Inferior parietal cortex (tissue), 1 donor: Measurements from ENCODE around the gene CAMSAP3.
"Not testable (repeated sequence)": the region's sequence is repeated elsewhere in the genome, so short reads cannot be mapped to it uniquely, and the experiment has no call there.

Experiments used
- DNase-seq: peaks from one replicate; pipeline ENCODE4 v3.0.0-alpha.2; 2016; ENCODE audit errors: extremely low spot score

The CAMSAP3 gene

GRCh38 chr19:7570761-7571160, 24.9 kb upstream of the CAMSAP3 start:
- no peak for DNase-seq

- no peak for DNase-seq
Observed at GRCh38 chr19:7575434-7576040, 20.1 kb upstream of the CAMSAP3 start.

GRCh38 chr19:7577422-7577821, 18.2 kb upstream of the CAMSAP3 start:
- not testable (repeated sequence) for DNase-seq

GRCh38 chr19:7578127-7578526, 17.5 kb upstream of the CAMSAP3 start:
- no peak for DNase-seq

- DNase-seq = no peak
Observed at GRCh38 chr19:7579182-7579581, 16.5 kb upstream of the CAMSAP3 start.

DNA sequence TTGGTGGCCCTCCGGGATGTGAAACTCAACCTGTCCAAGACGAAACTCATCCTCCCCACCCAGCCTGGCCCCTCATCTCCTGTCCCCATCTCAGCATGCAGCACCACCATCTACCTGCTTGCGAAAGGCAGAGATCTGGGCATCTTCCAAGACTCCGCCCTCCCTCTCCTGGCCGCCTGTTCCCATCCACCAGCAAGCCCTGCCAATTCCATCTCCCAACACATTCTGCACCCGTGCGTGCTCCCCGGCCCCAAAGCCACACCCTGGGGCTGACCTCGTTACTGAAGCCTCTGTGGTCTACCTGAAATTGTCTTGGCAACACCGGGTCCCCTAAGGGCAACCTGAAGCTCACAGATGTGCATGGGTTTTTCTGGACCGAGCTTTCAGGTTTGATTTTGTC, 13.2 kb upstream of the CAMSAP3 start:
- DNase-seq = no peak

GRCh38 chr19:7589822-7590221, 5.8 kb upstream of the CAMSAP3 start:
- no peak for DNase-seq

GRCh38 chr19:7590256-7590655, 5.4 kb upstream of the CAMSAP3 start:
- DNase-seq = no peak

DNA sequence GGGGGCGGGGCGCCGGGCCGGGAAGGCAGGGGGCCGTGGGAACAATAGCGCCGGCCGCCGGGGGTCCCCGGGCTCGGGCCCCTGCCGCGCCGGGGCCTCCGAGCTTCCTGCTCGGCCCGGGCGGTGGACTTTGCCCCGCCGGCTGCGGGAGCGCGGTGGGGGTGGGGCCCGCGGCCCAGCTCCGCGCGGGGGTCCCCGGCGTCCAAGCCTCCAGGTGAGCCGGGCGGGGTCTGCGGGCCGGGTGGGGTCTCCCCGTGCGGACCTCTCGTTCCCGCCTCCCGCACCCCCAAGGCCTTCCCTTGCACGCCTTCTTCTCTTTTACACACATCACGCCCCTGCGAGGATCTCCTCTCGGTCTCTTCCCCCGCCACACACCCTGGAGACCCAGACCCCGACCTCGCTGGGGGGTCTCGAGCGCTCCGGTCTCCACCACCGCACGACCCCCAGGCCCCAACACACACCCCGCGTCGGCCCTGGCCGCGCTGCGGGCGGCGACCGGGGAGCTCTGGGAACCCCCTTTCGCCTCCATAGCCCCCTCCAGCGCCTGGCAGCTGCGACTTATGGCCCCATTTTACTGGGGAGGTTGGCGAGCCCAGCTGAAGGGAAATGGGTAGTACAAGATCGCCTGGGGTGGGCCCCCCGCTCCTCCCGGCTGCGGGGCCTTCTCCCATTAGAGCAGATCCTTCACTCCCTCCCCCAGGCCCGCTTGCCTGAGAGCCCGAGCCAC, 711 bp downstream of the CAMSAP3 start:
- no peak for DNase-seq

DNA sequence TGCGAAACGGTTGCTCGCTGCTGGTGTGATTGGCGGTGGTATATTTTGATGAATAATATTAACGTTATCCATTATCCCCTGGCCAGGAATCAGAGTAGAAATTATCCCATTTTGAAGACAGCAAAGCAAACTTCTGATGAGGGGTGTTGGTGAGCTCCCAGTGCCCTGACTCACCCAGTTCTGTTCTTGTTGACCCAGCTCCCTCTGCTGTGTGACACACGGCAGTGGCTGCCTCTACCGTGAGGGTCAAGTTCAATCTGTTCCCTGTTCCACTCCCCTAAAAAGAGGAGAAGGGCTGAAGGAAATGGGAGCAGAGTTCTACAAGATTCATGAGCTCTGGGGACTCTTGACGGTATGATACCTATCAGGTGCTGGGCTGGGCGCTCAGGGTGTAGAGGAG, 2.0 kb downstream of the CAMSAP3 start:
- no peak for DNase-seq

- DNase-seq = no peak
Observed at GRCh38 chr19:7598180-7598579, 2.5 kb downstream of the CAMSAP3 start.

GRCh38 chr19:7600721-7601120, 5.1 kb downstream of the CAMSAP3 start:
- DNase-seq = no peak

- DNase-seq = no peak
Observed at GRCh38 chr19:7602240-7602934, 6.7 kb downstream of the CAMSAP3 start.

- no peak for DNase-seq
Observed at GRCh38 chr19:7602935-7603497, 7.4 kb downstream of the CAMSAP3 start.

DNA sequence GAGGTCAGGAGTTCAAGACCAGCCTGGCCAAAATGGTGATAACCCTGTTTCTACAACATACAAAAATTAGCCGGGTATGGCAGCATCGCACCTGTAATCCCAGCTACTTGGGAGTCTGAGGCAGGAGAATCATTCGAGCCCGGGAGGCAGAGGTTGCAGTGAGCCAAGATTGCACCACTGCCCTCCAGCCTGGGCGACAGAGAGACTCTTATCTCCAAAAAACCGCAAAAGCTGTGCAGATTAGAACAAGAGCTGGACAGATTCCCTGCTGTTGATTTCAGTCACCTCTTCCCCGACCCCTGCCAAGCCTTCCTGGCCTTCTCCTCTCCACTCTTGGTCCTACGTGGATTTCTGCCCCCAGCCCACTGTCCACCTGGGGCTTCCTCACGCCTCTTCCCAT, 8.3 kb downstream of the CAMSAP3 start:
- DNase-seq = no peak

DNA sequence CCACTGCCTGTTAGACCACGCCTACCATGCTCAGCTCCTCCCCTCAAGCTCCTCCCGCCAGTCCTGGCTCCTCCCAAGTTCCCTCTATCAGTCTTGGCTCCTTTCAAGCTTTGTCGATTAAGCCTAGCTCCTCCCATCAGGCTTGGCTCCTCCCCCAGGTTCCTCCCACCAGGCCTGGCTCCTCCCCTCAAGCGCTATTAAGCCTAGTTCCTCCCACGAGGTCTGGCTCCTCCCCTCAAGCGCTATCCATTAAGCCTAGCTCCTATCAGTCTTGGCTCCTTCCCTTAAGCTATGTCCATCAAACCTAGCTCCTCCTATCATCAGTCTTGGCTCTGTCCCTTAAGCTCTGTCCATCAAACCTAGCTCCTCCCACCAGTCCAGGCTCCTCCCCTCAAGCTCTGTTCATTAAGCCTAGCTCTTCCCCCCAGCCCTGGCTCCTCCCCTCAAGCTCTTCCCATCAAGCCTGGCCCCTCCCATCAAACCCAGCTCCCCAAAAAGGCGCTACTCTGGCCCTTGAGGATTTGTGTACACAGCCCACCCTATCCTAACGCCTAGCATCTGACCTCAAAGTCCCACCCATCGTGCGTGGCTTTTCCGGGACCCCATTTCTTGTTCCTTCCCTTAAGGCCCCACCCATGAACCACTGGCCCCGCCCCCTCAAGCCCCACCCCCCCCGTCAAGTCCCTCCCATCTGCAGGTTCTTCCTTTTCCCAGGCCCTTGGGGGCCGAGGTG, 10.0 kb downstream of the CAMSAP3 start:
- DNase-seq = peak; percentile 36

- no peak for DNase-seq
Observed at GRCh38 chr19:7606289-7606688, 10.6 kb downstream of the CAMSAP3 start.

DNA sequence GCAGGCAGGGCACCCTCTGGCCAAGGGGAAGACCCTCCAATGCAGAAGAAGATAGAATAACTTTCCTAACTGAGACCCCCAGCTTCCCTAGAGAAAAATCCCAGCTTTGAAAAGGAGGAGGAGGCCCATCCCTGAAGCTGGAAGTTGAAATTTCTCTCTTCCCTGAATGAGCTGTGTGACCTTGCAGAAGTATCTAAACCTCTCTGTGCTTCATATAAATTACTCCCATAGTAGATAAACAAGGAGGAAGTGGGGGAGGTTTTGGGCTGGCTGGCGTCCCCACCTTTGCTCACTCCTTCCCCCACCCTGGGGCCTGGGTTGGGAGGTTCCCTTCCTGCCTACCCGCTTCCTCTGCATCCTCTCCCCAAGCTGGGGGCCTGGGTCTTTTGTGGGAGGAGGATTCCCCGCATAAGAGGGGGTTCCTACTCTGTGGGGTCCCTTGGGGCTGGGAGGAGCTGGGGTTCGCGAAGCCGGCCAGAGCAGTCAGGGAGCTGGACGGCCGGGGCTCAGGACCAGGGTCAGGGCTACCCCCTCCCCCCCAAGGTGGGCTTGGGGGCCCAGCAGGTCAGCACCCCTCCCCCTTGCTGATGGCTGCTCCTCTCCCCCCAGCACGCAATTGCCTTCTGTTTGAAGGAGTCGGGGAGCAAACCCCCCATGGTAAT, 11.7 kb downstream of the CAMSAP3 start:
- no peak for DNase-seq

GRCh38 chr19:7607874-7608560, 12.4 kb downstream of the CAMSAP3 start:
- DNase-seq = no peak

GRCh38 chr19:7610491-7611240, 15.0 kb downstream of the CAMSAP3 start:
- DNase-seq = no peak
